ENCODE measurements around the gene PRPF31.

GRCh38 chr19:54164369-54165068, 49.0 kb downstream of the PRPF31 start:
- TF ChIP-seq, protein P1, sequence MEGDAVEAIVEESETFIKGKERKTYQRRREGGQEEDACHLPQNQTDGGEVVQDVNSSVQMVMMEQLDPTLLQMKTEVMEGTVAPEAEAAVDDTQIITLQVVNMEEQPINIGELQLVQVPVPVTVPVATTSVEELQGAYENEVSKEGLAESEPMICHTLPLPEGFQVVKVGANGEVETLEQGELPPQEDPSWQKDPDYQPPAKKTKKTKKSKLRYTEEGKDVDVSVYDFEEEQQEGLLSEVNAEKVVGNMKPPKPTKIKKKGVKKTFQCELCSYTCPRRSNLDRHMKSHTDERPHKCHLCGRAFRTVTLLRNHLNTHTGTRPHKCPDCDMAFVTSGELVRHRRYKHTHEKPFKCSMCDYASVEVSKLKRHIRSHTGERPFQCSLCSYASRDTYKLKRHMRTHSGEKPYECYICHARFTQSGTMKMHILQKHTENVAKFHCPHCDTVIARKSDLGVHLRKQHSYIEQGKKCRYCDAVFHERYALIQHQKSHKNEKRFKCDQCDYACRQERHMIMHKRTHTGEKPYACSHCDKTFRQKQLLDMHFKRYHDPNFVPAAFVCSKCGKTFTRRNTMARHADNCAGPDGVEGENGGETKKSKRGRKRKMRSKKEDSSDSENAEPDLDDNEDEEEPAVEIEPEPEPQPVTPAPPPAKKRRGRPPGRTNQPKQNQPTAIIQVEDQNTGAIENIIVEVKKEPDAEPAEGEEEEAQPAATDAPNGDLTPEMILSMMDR (IDR thresholded peaks at IDR 0.05), result no peak
- no peak for TF ChIP-seq EP300 (IDR thresholded peaks at IDR 0.05)
